Spleen (tissue), 13 donors: ENCODE data around the gene DTD2. TPM values are rescaled to one million over a fixed set of nuclear protein-coding genes. Genes with fewer than 3 reads are reported as not detected.
A peak's percentile ranks its signal among the peaks of the same experiment; 100 is the strongest.

ENCODE experiments used
- DNase-seq: peaks from one replicate; pipeline ENCODE4 v3.0.0-alpha.2; 2020
- H3K27ac ChIP-seq, 8 donors: fragments of 200-600 bp; sonication (generic) in 7 of 8; 1 replicate in 4 of 8; 2 replicates in 4 of 8; pipeline versions ENCODE4 v1.5.0 to v1.8.0; 2016 to 2021; ENCODE audit warnings: inconsistent platforms in 4 of 8, mild to moderate bottlenecking in 4 of 8, moderate library complexity in 1 of 8
- H3K27me3 ChIP-seq, 7 donors: fragments of 200-600 bp; sonication (generic) in 6 of 7; replicated peaks in 1 of 7; 1 replicate in 4 of 7; 2 replicates in 3 of 7; pipeline versions ENCODE4 v1.5.0 to v1.8.0; 2016 to 2021; ENCODE audit warnings: inconsistent platforms in 3 of 7, mild to moderate bottlenecking in 1 of 7
- H3K36me3 ChIP-seq, 6 donors: fragments of 200-600 bp; sonication (generic) in 5 of 6; 1 replicate in 4 of 6; 2 replicates in 2 of 6; pipeline versions ENCODE4 v1.5.0 to v1.8.0; 2016 to 2021; ENCODE audit warnings: inconsistent platforms in 2 of 6
- H3K4me1 ChIP-seq, 6 donors: fragments of 200-600 bp; sonication (generic) in 5 of 6; 1 replicate in 3 of 6; 2 replicates in 3 of 6; pipeline versions ENCODE4 v1.5.0 to v1.8.0; 2016 to 2021; ENCODE audit warnings: inconsistent platforms in 3 of 6
- H3K4me3 ChIP-seq, 8 donors: fragments of 200-600 bp; sonication (generic) in 7 of 8; 1 replicate in 4 of 8; 2 replicates in 4 of 8; pipeline versions ENCODE4 v1.5.0 to v1.8.0; 2016 to 2021; ENCODE audit warnings: inconsistent platforms in 4 of 8, mild to moderate bottlenecking in 4 of 8, moderate library complexity in 2 of 8
- H3K9me3 ChIP-seq, 8 donors: fragments of 200-600 bp; sonication (generic) in 7 of 8; 1 replicate in 4 of 8; 2 replicates in 4 of 8; pipeline versions ENCODE4 v1.5.0 to v1.8.0; 2016 to 2021; ENCODE audit warnings: inconsistent platforms in 4 of 8
- POLR2A ChIP-seq, 3 donors: fragments of 450-650 bp; IDR thresholded peaks; one replicate each; pipeline ENCODE4 v1.5.1; 2017; ENCODE audit warnings: antibody characterized with exemption in 3 of 3, mild to moderate bottlenecking in 1 of 3
- POLR2AphosphoS5 ChIP-seq, 3 donors: sonication (generic); formaldehyde crosslinking; IDR thresholded peaks; one replicate each; pipeline ENCODE4 v1.5.1; 2017; ENCODE audit warnings: antibody characterized with exemption in 3 of 3
- WGBS, 5 donors: extraction: QIAGEN DNeasy Blood & Tissue Kit in 3 of 5; methylation state at CpG; one replicate each; pipeline versions ENCODE4 v1.1.5 to v1.1.7; 2013 to 2018; 5-methylcytosine and 5-hydroxymethylcytosine counted together
- intact Hi-C: fragments of 100-400 bp; cut with DNase I; formaldehyde crosslinking; loops from one replicate; pipeline ENCODE4 v1.15.0; 2023; ENCODE audit warnings: low total_unique reads
- long read RNA-seq, 2 donors: transcript quantifications; one replicate each; lab custom pipeline, GENCODE V29; 2026
- polyA plus RNA-seq, 3 donors: library from polyadenylated mRNA; stranded (reverse); fragments of 200-250 nt; gene quantifications; one replicate each; pipeline ENCODE4 v1.2.1, GENCODE V29; 2013
- total RNA-seq, 7 donors: library from RNA; depleted of rRNA in 3 of 7; stranded (reverse); fragments of >200 nt in 3 of 7; fragmentation: NEBNext Ultra II Directional in 4 of 7; extraction: Animal tissue kit (Norgen Biotek cat#: 25700) in 4 of 7; gene quantifications; one replicate each; pipeline versions ENCODE4 v1.1.0 to v1.2.1, GENCODE V29; 2016 to 2021
- TF ChIP-seq, protein P1 (sequence below), 11 experiments: fragments of 200-600 bp in 7 of 11; fragments of 450-650 bp in 4 of 11; sonication (generic) in 4 of 11; IDR thresholded peaks in 8 of 11; conservative IDR thresholded peaks in 3 of 11; 1 replicate in 7 of 11; 2 replicates in 4 of 11; pipeline versions ENCODE4 v1.4.0 to v1.8.0; 2016 to 2021; ENCODE audit warnings: antibody characterized with exemption in 11 of 11, inconsistent platforms in 4 of 11, mild to moderate bottlenecking in 1 of 11
- donor health status: healthy with polysubstance abuse.
- donor health status: DM: no; HTN: no; CAD: no; lungs with moderate emphysema.
- donor health status: DM: no; HTN: no; CAD: no.
- donor health status: Bipolar disorder and iron deficiency.
- donor health status: healthy.
- donor health status: DM: no; HTN: no; CAD: no.
- donor health status: DM: yes; HTN: yes; CAD: no.

The DTD2 gene
- total RNA-seq (10 to 100 TPM; 14.2 to 27.7 (median 18.3) TPM), polyA plus RNA-seq (10 to 100 TPM in 1 of 3 donors, 1 to 10 TPM in 2; 5.6 to 15.4 (median 9.8) TPM)
- long read RNA-seq, donor 1, partial matches to known transcripts, result 0 of 6 reads
- long read RNA-seq, donor 1, other reads (novel, unspliced or antisense), result 0 of 6 reads
- long read RNA-seq, donor 2, partial matches to known transcripts, result 0 of 2 reads
- long read RNA-seq, donor 2, other reads (novel, unspliced or antisense), result 0 of 2 reads

DNA sequence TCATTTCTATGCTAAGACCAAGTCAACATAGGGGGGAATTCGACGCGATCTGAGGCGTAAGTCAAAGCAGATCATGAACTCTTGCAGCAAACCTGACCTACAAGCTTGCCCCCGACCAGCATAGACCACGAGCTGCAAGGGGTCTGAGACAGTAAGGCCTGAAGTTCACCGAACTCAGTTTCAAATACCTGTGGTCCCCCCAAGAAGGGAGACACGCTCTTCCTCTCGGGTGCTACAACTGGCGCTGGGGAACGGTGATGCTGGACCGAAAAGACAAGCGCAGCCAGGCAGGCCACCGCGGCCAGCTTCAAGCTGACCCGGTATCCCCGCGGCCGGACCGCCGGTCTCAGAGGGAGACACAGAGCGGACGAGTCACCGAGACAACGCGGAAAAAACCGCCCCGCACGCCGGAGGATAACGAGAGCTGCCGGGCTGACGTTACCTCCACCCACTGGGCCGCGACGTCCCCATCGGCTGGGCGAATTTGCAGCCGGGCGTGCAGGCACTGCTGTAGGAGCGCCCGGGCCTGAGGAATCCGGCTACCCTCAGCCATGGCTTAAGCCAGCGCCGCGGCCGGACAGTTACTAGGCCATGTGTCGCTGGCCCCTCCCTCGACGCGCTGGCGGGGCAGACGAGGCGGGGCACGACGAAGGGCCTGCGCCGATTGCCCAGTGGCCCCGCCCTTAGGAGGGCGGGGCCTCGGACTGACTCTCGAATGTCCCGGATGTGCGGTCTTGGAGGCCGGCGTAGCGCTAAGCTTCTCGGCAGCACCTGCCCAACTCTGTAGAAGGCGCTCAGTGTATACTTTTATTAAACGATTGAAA lies at the start of gene DTD2:
TSS of gene DTD2 (minus strand) at position 666 of the 824 bp plus-strand sequence. CDS start at position 553, 113 bp downstream.
- no peaks in the 10 kb centered on the region for H3K27me3 ChIP-seq
- DNase-seq, result peak; percentile 99
- 1 to 4% (median 3%) methylated on average over 35 to 70 of the region's 70 CpGs for WGBS, 5 donors
- peak within 1 kb of the TSS; percentile 71 to 94 (median 89) for H3K27ac ChIP-seq
- peak within 1 kb of the TSS; percentile 49 to 90 (median 70) for H3K4me3 ChIP-seq
- TF ChIP-seq POLR2A (IDR thresholded peaks at IDR 0.05) (peak in 1 of 3 donors; percentile 56), POLR2AphosphoS5 (IDR thresholded peaks at IDR 0.05) (peak; percentile 89 to 96 (median 95))
- TF ChIP-seq, protein P1, sequence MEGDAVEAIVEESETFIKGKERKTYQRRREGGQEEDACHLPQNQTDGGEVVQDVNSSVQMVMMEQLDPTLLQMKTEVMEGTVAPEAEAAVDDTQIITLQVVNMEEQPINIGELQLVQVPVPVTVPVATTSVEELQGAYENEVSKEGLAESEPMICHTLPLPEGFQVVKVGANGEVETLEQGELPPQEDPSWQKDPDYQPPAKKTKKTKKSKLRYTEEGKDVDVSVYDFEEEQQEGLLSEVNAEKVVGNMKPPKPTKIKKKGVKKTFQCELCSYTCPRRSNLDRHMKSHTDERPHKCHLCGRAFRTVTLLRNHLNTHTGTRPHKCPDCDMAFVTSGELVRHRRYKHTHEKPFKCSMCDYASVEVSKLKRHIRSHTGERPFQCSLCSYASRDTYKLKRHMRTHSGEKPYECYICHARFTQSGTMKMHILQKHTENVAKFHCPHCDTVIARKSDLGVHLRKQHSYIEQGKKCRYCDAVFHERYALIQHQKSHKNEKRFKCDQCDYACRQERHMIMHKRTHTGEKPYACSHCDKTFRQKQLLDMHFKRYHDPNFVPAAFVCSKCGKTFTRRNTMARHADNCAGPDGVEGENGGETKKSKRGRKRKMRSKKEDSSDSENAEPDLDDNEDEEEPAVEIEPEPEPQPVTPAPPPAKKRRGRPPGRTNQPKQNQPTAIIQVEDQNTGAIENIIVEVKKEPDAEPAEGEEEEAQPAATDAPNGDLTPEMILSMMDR (IDR thresholded peaks at IDR 0.05 in 8 of 11, conservative IDR thresholded peaks at IDR 0.05 in 3 of 11), result peak in 3 of 11 experiments; percentile 13 to 40 (median 20)
- peaks cover 8 to 45% (median 23%) of the 10 kb centered on the region in 6 donors for H3K4me1 ChIP-seq
- no peaks in the 10 kb centered on the region for H3K9me3 ChIP-seq
- intact Hi-C loops, result no loop called here
- H3K36me3 ChIP-seq, result peaks cover 0 to 11% (median 6%) of the 10 kb centered on the region in 6 donors

- no peak for DNase-seq
- no peaks in the 10 kb centered on the region for H3K36me3 ChIP-seq
- TF ChIP-seq POLR2AphosphoS5 (IDR thresholded peaks at IDR 0.05) (no peak), POLR2A (IDR thresholded peaks at IDR 0.05) (no peak)
- TF ChIP-seq, protein P1 (IDR thresholded peaks at IDR 0.05 in 8 of 11, conservative IDR thresholded peaks at IDR 0.05 in 3 of 11), result no peak
- peak overlapping the region in 4 of 8 donors; percentile 16 to 55 (median 41) for H3K27ac ChIP-seq
- intact Hi-C loops, result no loop called here
- H3K4me1 ChIP-seq, result peaks cover 0 to 9% (median 0%) of the 10 kb centered on the region in 6 donors
- no peaks in the 10 kb centered on the region for H3K27me3 ChIP-seq
- no peak overlapping the region for H3K4me3 ChIP-seq
- no peaks in the 10 kb centered on the region for H3K9me3 ChIP-seq
- 78 to 93% (median 80%) methylated on average over 1 of the region's 1 CpG for WGBS, 5 donors
These were observed 48.1 kb upstream of the DTD2 start for GRCh38 chr14:31505411-31505810.

- Histone ChIP-seq H3K9me3 (peaks cover 0 to 16% (median 8%) of the 10 kb centered on the region in 8 donors), H3K4me3 (no peak overlapping the region), H3K36me3 (no peaks in the 10 kb centered on the region), H3K4me1 (peaks cover 0 to 4% (median 0%) of the 10 kb centered on the region in 6 donors), H3K27ac (no peak overlapping the region), H3K27me3 (no peaks in the 10 kb centered on the region)
- TF ChIP-seq, protein P1 (IDR thresholded peaks at IDR 0.05 in 8 of 11, conservative IDR thresholded peaks at IDR 0.05 in 3 of 11), result no peak
- TF ChIP-seq POLR2A (IDR thresholded peaks at IDR 0.05), result no peak
- TF ChIP-seq POLR2AphosphoS5 (IDR thresholded peaks at IDR 0.05), result no peak
- no peak for DNase-seq
- intact Hi-C loops, result no loop called here
- 76 to 92% (median 89%) methylated on average over 2 of the region's 2 CpGs for WGBS, 5 donors
These were observed 44.6 kb upstream of the DTD2 start for GRCh38 chr14:31501870-31502269.
